Smooth muscle cell (in vitro differentiated cells): ENCODE data around the gene SMTNL2. TPM values are rescaled to one million over a fixed set of nuclear protein-coding genes. Genes with fewer than 3 reads are reported as not detected.

Experiments
- DNase-seq: peaks from one replicate; lab custom pipeline; 2025; ENCODE audit not compliant: unreplicated experiment; lab: John Stamatoyannopoulos, UW
- H2AFZ ChIP-seq: fragments of 200-600 bp; sonication (generic); 2 replicates; pipeline ENCODE4 v1.6.0; 2016; ENCODE audit warnings: antibody characterized with exemption, low read depth, mild to moderate bottlenecking
- H3F3A ChIP-seq: fragments of 200-600 bp; sonication (generic); 2 replicates; pipeline ENCODE4 v1.6.0; 2017; ENCODE audit warnings: antibody characterized with exemption, low read depth
- H3K27ac ChIP-seq: fragments of 200-600 bp; sonication (generic); 2 replicates; pipeline ENCODE4 v1.5.1; 2016; ENCODE audit warnings: low read depth, mild to moderate bottlenecking
- H3K27me3 ChIP-seq: fragments of 200-600 bp; sonication (generic); 2 replicates; pipeline ENCODE4 v1.6.1; 2016; ENCODE audit warnings: low read depth, mild to moderate bottlenecking
- H3K36me3 ChIP-seq: fragments of 200-600 bp; sonication (generic); 2 replicates; pipeline ENCODE4 v1.5.1; 2016; ENCODE audit warnings: low read depth
- H3K4me1 ChIP-seq: fragments of 200-600 bp; sonication (generic); 2 replicates; pipeline ENCODE4 v1.5.1; 2016; ENCODE audit warnings: low read depth
- H3K4me2 ChIP-seq: fragments of 200-600 bp; sonication (generic); 2 replicates; pipeline ENCODE4 v1.6.0; 2016; ENCODE audit warnings: mild to moderate bottlenecking
- H3K4me3 ChIP-seq: fragments of 200-600 bp; sonication (generic); 2 replicates; pipeline ENCODE4 v1.5.1; 2016; ENCODE audit warnings: mild to moderate bottlenecking
- H3K79me2 ChIP-seq: fragments of 200-600 bp; sonication (generic); 2 replicates; pipeline ENCODE4 v1.6.0; 2016; ENCODE audit warnings: low read depth, mild to moderate bottlenecking
- H3K9ac ChIP-seq: fragments of 200-600 bp; sonication (generic); 2 replicates; pipeline ENCODE4 v1.6.0; 2016; ENCODE audit warnings: low read depth
- H3K9me3 ChIP-seq: fragments of 200-600 bp; sonication (generic); replicated peaks from 2 replicates; pipeline ENCODE4 v1.5.1; 2016; ENCODE audit warnings: low read depth
- H4K20me1 ChIP-seq: fragments of 200-600 bp; sonication (generic); 2 replicates; pipeline ENCODE4 v1.6.0; 2016; ENCODE audit warnings: low read depth
- CTCF ChIP-seq: fragments of 200-600 bp; sonication (generic); IDR thresholded peaks from 2 replicates; pipeline ENCODE4 v1.5.1; 2017; ENCODE audit warnings: borderline replicate concordance, mild to moderate bottlenecking, antibody characterized with exemption; ENCODE audit not compliant: insufficient read depth, poor library complexity, severe bottlenecking
- WGBS: methylation state at CpG from one replicate; pipeline ENCODE4 v1.1.7; 2016; ENCODE audit warnings: low lambda C conversion rate; 5-methylcytosine and 5-hydroxymethylcytosine counted together
- polyA plus RNA-seq: library from polyadenylated mRNA; unstranded; fragments of >200 nt; fragmentation: Nextera tagmentation; extraction: Ambion mirVana; gene quantifications from 2 replicates; pipeline ENCODE4 v1.2.1, GENCODE V29; 2016
- total RNA-seq: library from RNA; depleted of rRNA; stranded (reverse); fragments of >200 nt; gene quantifications from 2 replicates; pipeline ENCODE4 v1.2.3, GENCODE V29; 2014

Gene SMTNL2
- total and polyA plus RNA-seq, 2 experiments from 2014 or later, result 5.1 to 8.3 TPM

- Histone ChIP-seq H3K27ac (no peak overlapping the region), H3K36me3 (no peaks in the 10 kb centered on the region), H3F3A (no peaks in the 10 kb centered on the region), H4K20me1 (no peaks in the 10 kb centered on the region), H3K4me2 (no peak overlapping the region), H3K4me1 (peaks cover 7% of the 10 kb centered on the region), H3K4me3 (no peak overlapping the region), H3K9me3 (no peaks in the 10 kb centered on the region), H3K79me2 (peaks cover 1% of the 10 kb centered on the region), H3K9ac (no peak overlapping the region), H3K27me3 (no peaks in the 10 kb centered on the region), H2AFZ (no peak overlapping the region)
- WGBS, result 92% methylated on average over 5 of the region's 5 CpGs
- DNase-seq, result no peak
- no peak for TF ChIP-seq CTCF
These were observed 24.4 kb upstream of the SMTNL2 start for GRCh38 chr17:4559966-4560365.

- H3K9me3 ChIP-seq, result no peaks in the 10 kb centered on the region
- no peaks in the 10 kb centered on the region for H3K27me3 ChIP-seq
- TF ChIP-seq CTCF, result no peak
- no peak within 1 kb of the TSS for H3K9ac ChIP-seq
- H3K4me2 ChIP-seq, result no peak within 1 kb of the TSS
- no peaks in the 10 kb centered on the region for H3K36me3 ChIP-seq
- H2AFZ ChIP-seq, result no peak within 1 kb of the TSS
- H3K79me2 ChIP-seq, result no peaks in the 10 kb centered on the region
- no peak for DNase-seq
- no peaks in the 10 kb centered on the region for H4K20me1 ChIP-seq
- WGBS, result 80% methylated on average over 12 of the region's 12 CpGs
- H3K4me3 ChIP-seq, result no peak within 1 kb of the TSS
- no peaks in the 10 kb centered on the region for H3F3A ChIP-seq
- no peak within 1 kb of the TSS for H3K27ac ChIP-seq
- peaks cover 7% of the 10 kb centered on the region for H3K4me1 ChIP-seq
These were observed 23.9 kb upstream of the SMTNL2 start, which contains the start of gene GGT6 for GRCh38 chr17:4560421-4560820. TSS of gene GGT6 (minus strand) at chr17:4560577. CDS start at chr17:4560521, 56 bp downstream.

GRCh38 chr17:4560837-4561256, 23.5 kb upstream of the SMTNL2 start:
- Histone ChIP-seq H3K27me3 (no peaks in the 10 kb centered on the region), H2AFZ (no peak overlapping the region), H3K4me3 (no peak overlapping the region), H3K79me2 (no peaks in the 10 kb centered on the region), H3K4me1 (peaks cover 4% of the 10 kb centered on the region), H3K9me3 (no peaks in the 10 kb centered on the region), H3K36me3 (no peaks in the 10 kb centered on the region), H3F3A (no peaks in the 10 kb centered on the region), H3K4me2 (no peak overlapping the region), H3K9ac (no peak overlapping the region), H4K20me1 (no peaks in the 10 kb centered on the region), H3K27ac (no peak overlapping the region)
- 54% methylated on average over 11 of the region's 11 CpGs for whole genome bisulfite sequencing
- no peak for DNase-seq
- TF ChIP-seq CTCF, result no peak

- no peaks in the 10 kb centered on the region for H3K79me2 ChIP-seq
- no peaks in the 10 kb centered on the region for H4K20me1 ChIP-seq
- DNase-seq, result no peak
- no peak overlapping the region for H3K4me2 ChIP-seq
- H2AFZ ChIP-seq, result no peak overlapping the region
- H3K27me3 ChIP-seq, result no peaks in the 10 kb centered on the region
- H3K27ac ChIP-seq, result no peak overlapping the region
- no peaks in the 10 kb centered on the region for H3K9me3 ChIP-seq
- no peaks in the 10 kb centered on the region for H3F3A ChIP-seq
- no peak overlapping the region for H3K9ac ChIP-seq
- H3K4me1 ChIP-seq, result no peaks in the 10 kb centered on the region
- no peaks in the 10 kb centered on the region for H3K36me3 ChIP-seq
- 81% methylated on average over 8 of the region's 8 CpGs for WGBS
- no peak for TF ChIP-seq CTCF
- H3K4me3 ChIP-seq, result no peak overlapping the region
These were observed 22.0 kb upstream of the SMTNL2 start for GRCh38 chr17:4562015-4562969.
